ENCODE data around the gene WDR7.
A peak's percentile ranks its signal among the peaks of the same experiment; 100 is the strongest.

The WDR7 gene

DNA sequence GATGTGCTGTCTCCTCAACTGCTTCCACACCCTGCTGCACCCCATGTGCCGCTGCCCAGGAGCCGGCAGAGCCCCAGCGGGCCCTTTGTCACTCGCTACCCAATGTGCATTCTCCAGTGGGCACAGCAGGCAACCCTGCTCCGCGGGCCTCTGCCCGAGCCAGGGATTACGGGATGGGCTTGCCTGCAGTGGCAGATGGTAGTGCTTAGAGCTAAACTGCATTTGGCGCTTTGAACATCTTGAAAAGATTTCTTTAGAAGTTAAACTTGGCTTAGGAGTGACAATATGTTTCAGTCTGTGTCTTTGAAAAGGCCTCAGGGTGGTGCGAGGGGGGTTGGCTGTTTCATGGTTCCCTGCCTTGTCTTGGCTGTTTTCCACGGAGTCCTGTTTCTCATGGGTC lies 411.7 kb downstream of the WDR7 start:
- Mint-ChIP-seq H3K4me1 (peaks cover 6% of the 10 kb centered on the region), H3K36me3 (no peaks in the 10 kb centered on the region), H3K27me3 (peaks cover 32% of the 10 kb centered on the region), H3K27ac (no peak overlapping the region), H3K9me3 (no peaks in the 10 kb centered on the region), H3K4me3 (no peak overlapping the region)
- no peak for ATAC-seq

DNA sequence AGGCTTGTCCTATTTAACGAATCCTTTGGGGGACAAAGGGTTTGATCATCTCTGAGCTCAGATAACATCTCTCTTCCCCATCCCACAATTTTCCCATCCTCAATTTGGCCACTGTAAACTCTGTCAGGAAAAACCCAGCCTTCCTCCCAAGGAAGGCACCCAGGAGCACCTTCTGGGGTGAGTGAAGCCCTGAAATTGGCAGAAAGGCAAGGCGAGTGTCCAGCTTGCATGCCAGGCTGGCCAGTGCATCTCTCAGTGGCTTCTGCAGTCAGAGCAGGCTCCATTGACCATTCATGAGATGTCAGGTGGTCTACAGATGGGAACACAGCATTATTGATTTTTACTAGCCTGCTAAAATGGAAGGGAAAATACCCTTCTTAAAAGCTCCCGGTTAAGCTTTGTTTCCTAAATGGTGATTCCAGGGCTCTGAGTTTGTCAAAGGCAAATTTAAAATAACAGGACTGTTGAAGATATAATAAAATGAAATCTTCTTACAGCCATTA lies 412.5 kb downstream of the WDR7 start:
- Mint-ChIP-seq H3K36me3 (no peaks in the 10 kb centered on the region), H3K4me1 (no peaks in the 10 kb centered on the region), H3K9me3 (no peaks in the 10 kb centered on the region), H3K4me3 (no peak overlapping the region), H3K27ac (no peak overlapping the region), H3K27me3 (peaks cover 24% of the 10 kb centered on the region)
- no peak for ATAC-seq

DNA sequence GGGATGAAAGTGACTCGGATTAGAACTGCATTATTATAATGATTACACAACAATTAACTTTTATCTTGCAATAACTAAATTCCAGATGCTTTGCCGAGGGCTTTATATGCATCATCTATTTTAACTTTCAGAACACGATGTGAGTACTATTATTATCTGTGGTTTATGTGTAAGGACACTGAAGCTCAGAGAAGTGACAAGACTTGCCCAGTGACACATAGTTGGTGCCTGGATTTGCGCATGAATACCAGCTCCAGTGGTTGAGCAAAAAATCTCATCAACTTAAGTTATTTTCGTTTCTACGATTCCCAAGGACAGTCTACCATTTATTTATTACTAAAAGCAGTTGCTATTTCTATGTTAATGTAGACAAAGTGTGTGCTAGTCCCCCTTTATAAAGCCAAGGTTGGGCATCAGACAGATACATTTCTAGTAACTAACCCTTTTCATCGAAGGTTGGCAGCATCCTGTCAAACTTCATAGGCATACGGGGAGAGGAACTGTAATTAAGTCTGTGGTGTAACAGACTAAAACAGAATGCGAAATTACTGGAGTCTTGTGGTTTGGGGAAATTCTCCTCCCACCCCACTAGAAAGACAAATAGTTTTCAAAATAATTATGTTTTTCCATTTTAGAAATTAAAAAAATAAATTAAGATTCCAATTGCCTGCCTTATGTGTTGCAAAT lies 422.5 kb downstream of the WDR7 start:
- H3K9me3 Mint-ChIP-seq: peaks cover 12% of the 10 kb centered on the region
- H3K27me3 Mint-ChIP-seq: peaks cover 30% of the 10 kb centered on the region
- ATAC-seq: no peak
- no peaks in the 10 kb centered on the region for H3K36me3 Mint-ChIP-seq
- no peak overlapping the region for H3K4me3 Mint-ChIP-seq
- peaks cover 16% of the 10 kb centered on the region for H3K4me1 Mint-ChIP-seq
- no peak overlapping the region for H3K27ac Mint-ChIP-seq

DNA sequence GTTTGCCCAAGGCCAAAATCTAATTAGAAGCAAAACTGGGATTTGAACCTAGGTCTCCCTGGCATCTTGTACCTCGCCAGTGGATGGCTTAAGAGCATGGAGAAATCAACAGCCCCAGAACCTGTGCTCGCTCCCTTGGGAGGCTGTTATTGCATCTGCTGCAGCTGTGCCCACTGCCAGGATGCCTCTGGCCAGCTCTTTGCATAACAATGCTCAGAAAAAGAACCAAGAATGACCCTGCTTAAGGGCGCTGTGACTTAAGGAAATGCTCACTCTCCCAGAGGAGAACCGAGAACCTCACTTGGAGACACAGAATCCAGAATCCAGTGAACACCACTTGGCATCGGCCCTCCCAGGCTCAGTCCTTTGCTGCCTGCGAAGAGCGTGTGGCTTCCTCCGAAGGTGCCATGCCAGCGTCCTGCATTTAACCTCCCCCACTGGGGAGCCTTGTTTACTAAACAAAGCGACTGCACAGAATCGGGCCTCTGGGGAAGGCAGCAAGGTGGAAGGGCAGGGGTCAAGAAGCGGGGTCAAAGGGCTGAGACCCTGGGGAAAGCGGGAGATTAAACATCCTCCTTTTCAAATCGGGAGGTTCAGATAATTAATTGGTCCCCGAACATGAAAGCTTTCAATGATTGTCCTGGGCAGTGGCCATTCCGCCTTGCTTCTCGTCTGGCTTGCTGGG lies 424.7 kb downstream of the WDR7 start:
- Mint-ChIP-seq H3K4me3 (no peak overlapping the region), H3K27me3 (peaks cover 47% of the 10 kb centered on the region), H3K27ac (no peak overlapping the region), H3K4me1 (peaks cover 16% of the 10 kb centered on the region), H3K36me3 (no peaks in the 10 kb centered on the region), H3K9me3 (peaks cover 16% of the 10 kb centered on the region)
- ATAC-seq: no peak

DNA sequence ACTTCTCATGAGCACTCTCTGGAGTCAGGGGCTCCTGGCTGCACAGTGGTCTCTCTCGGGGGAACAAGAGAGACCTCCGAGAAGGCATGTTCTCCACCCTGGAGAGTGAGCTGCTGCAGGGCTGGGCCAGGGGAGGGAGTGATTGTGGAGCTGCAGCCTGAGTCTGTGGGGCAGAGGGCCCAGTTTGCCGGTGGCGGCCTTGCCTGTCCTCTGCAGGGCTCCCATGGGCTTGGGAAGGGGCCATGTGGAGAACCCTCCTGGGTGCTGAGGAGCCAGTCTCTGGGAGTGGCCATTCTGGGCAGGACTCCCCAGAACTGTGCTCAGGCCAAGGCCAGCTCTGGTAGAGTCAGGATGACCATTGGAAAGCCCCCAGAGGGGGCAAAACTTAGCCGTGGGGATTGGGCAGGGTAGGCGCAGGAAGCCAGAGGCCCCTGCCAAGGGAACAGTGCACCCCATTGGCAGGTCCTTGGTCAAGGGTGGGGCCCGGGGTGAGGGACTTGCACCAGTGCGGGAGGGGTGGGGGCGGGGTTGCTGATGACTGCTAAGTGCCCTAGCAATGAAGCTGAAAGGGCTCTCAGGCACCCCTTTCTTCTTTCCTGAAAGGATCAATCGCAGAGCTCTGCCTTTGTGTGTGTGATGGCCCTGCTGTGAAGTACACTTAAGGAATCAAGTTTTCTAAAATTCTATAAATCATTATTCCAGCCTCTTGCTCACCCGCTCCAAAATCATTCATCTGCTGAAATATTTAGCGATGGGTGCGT lies 426.0 kb downstream of the WDR7 start:
- H3K4me3 Mint-ChIP-seq: no peak overlapping the region
- H3K9me3 Mint-ChIP-seq: peaks cover 13% of the 10 kb centered on the region
- H3K36me3 Mint-ChIP-seq: no peaks in the 10 kb centered on the region
- no peak overlapping the region for H3K27ac Mint-ChIP-seq
- no peak for ATAC-seq
- peaks cover 61% of the 10 kb centered on the region for H3K27me3 Mint-ChIP-seq
- H3K4me1 Mint-ChIP-seq: peaks cover 16% of the 10 kb centered on the region

DNA sequence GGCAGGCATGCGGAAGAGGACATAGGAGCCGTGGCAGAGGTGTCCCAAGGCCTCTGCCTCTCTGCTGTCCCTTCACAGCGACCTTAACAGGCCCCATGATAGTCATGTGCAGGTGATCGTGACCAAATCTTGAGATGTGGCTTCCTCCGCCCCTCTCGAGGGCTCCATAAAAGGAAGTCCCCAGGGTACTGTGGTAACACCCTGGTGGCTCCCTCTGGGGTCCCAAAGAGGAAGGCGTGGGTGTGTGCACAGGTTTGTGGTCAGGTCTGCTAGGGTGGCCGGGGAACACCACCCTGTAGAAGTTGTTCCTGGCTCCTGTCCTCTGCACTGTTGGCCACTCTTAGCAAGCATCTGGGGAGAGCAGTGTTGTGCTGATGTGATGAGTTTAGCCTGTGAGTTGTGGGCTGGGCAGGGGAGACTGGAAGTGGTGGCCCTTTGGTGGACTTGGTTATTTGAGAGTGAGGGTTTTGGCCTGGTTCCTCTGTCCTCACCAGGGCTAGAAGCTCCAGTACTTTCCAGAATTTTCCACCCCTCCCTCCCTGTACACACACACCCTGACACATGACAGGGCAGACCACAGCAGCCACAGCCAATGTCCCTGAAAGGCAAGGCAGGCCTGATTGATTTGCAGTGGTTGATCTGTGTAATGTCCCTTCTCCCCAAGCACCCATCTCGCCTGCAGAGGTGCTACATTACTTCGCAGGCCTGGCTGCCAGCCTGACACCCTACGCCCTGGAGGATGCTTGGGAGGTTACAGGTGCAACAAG lies 426.8 kb downstream of the WDR7 start:
- Mint-ChIP-seq H3K27me3 (peaks cover 69% of the 10 kb centered on the region), H3K4me3 (no peak overlapping the region), H3K4me1 (peaks cover 16% of the 10 kb centered on the region), H3K9me3 (peaks cover 14% of the 10 kb centered on the region), H3K27ac (no peak overlapping the region), H3K36me3 (no peaks in the 10 kb centered on the region)
- peak; percentile 96 for ATAC-seq

DNA sequence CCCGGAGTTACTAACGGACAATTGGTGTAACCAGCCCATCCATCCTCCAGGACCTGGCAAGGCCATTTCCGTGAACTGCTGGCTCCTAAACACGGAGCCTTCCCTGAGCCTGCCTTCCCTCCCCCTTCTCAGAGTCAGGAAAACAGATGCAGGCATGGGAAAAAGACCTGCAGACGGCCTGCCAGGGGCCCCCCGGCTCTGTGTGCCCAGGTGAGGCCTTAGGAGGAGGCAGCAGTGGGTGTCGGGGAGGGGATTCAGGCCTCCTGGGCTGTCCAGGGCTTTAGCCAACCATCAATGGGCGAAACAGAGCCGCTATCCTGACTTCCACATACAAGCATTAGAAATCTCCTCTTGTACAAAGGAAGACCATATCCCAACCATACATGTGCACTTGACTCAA lies 427.5 kb downstream of the WDR7 start:
- ATAC-seq: no peak
- peaks cover 14% of the 10 kb centered on the region for H3K9me3 Mint-ChIP-seq

DNA sequence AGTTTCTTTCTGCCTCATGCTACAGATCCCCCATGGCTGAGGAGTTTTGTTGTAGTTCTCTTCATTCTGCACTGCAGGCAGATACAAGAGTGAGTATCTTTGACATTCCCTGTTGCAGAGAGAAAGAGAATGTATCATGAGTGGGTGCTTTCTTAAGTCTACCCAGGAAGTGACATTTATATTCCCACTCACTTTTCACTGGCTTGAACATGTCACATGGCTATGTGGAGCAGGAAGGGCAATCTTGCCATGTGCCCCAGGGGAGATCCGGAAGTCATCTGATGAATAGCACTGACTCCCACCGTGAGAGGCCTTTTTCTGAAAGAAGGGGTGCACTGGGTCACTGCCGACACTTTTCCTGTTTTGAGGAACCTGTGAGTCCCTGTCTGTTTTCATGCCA lies 429.3 kb downstream of the WDR7 start:
- no peak overlapping the region for H3K27ac Mint-ChIP-seq

More for the DNA sequence above, 427.5 kb downstream of the WDR7 start:
- no peak overlapping the region for H3K4me3 Mint-ChIP-seq
- H3K27me3 Mint-ChIP-seq: peaks cover 75% of the 10 kb centered on the region
- H3K36me3 Mint-ChIP-seq: no peaks in the 10 kb centered on the region
- H3K4me1 Mint-ChIP-seq: peaks cover 16% of the 10 kb centered on the region
- no peak overlapping the region for H3K27ac Mint-ChIP-seq

DNA sequence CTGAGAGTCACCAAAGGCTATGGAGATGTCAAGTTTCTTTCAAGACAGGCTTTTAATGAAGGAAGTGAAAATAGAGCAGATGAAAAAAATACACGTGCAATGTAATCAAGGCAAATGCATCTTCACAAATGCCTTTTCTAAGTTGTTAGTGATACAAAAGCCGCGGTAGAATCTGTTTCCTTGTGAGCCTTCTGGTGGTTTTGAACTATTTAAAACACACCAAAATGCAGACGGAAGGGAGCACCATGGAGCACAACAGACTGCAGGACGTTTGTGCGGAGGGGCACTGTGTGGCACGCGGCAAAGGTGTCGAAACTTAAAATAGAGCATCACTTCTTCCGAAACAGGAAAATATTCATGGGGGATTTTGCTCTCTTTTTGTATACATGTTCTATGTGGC lies 430.7 kb downstream of the WDR7 start:
- Mint-ChIP-seq H3K4me1 (peaks cover 32% of the 10 kb centered on the region), H3K27me3 (peaks cover 78% of the 10 kb centered on the region), H3K9me3 (peaks cover 25% of the 10 kb centered on the region), H3K36me3 (no peaks in the 10 kb centered on the region), H3K4me3 (no peak overlapping the region), H3K27ac (no peak overlapping the region)
- ATAC-seq: no peak

More for the DNA sequence above, 429.3 kb downstream of the WDR7 start:
- Mint-ChIP-seq H3K27me3 (peaks cover 79% of the 10 kb centered on the region), H3K9me3 (peaks cover 25% of the 10 kb centered on the region), H3K4me1 (peaks cover 33% of the 10 kb centered on the region), H3K4me3 (no peak overlapping the region), H3K36me3 (no peaks in the 10 kb centered on the region)
- ATAC-seq: no peak

DNA sequence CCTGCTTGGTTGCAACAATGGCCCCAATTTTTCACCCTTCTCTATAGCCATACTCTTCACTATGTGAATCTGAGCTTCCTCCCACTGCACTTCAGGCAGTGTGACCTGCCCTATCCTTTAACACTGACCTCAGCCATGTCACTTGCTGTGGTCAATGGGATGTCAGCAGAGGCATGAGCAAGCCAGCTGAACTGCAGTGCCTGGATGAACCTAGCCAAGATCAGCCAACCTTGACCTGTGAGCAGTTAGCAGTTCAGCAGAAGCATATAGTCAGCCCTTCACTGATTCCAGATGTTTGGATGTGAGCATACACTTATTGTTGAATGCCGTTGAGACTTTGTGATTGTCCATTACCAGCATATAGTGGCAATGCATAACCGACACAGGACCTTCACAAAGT lies 432.3 kb downstream of the WDR7 start:
- ATAC-seq: no peak
- Mint-ChIP-seq H3K27me3 (peaks cover 93% of the 10 kb centered on the region), H3K36me3 (no peaks in the 10 kb centered on the region), H3K27ac (no peak overlapping the region), H3K4me3 (no peak overlapping the region), H3K4me1 (peaks cover 16% of the 10 kb centered on the region), H3K9me3 (peaks cover 25% of the 10 kb centered on the region)

DNA sequence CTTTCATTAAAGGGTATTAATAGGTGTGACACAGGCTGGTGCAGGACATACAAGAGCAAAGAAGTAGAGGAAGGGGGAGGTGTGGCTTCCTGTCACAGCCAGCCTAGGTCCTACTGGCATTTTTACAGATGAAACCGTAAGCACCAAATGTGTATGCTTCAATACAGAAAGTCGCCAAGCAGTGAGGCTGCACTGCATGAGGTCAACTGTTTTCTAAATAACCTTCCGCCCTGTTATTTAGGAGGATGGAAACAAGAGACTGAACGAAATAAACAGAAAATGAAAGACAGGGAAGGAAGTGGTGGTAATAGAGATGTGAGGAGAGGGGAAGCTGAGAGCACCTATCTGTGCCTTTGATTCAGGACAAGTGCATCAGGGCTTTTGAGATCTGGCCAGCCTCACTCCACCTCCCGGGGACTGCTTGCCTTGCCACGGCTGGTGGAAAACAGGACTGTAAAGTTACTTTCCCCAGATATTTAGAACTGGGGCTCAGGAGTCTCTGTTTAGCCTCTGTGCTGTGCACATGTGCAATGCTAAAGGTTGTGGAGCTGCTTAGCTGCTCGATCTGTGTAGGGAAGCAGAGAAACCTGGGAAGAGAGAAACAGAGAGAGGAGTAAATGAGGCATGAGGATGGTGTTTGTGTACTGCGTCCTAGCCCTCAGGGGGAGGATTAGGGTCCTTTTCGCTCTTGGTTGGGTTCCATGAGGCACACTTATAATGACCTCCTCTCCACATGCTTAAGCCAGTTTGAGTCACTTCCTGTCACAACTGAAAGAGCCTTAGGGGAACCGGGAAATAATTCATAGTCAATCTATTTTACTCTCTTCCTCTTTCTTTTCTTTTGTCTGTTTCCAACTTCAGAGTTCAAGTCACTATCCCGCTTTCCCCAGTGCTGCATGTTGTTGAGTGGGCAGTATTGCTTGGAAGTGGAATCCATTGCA lies 433.4 kb downstream of the WDR7 start:
- Mint-ChIP-seq H3K27ac (no peak overlapping the region), H3K4me1 (peaks cover 16% of the 10 kb centered on the region), H3K36me3 (no peaks in the 10 kb centered on the region), H3K9me3 (peaks cover 22% of the 10 kb centered on the region), H3K27me3 (peaks cover 92% of the 10 kb centered on the region), H3K4me3 (no peak overlapping the region)
- ATAC-seq: peak; percentile 83

DNA sequence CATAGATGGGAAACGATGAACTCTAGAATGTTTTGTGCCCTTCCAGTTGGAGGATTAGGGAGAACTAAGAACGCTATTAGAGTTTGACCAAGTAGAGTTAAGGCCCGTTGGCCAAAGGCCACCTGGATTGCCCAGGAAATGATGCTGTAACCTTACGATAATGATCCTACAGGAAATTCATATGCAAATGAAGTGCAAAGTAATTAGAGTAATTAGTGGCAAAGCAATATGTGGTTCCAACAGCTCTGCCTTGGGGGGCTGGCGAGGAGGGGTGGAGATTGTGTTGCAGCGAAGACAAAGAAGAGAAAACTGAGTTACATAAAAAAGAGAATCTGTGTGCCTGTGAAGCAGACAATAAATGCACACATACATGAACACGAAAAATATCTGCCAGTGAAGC lies 434.2 kb downstream of the WDR7 start:
- Mint-ChIP-seq H3K27me3 (peaks cover 93% of the 10 kb centered on the region), H3K4me3 (no peak overlapping the region), H3K36me3 (no peaks in the 10 kb centered on the region), H3K4me1 (peaks cover 16% of the 10 kb centered on the region), H3K9me3 (peaks cover 22% of the 10 kb centered on the region), H3K27ac (no peak overlapping the region)
- no peak for ATAC-seq

DNA sequence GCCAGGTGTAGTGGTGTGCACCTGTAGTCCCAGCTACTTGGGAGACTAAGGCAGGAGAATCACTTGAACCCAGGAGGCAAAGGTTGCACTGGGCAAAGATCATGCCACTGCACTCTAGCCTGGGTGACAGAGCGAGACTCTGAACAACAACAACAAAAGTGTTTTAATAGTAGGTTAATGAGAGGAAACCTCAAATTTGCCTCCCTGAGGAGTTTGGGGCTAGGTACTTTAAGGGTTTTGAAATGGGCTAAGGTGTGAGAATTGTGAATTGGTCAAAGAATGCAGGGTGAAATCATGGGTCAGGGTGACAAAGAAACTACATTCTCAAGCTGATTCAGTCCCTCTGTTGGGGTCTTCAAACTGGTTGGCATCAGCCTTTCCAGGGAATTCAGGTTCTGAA lies 435.0 kb downstream of the WDR7 start:
- no peak for ATAC-seq
- Mint-ChIP-seq H3K4me3 (no peak overlapping the region), H3K36me3 (no peaks in the 10 kb centered on the region), H3K27me3 (peaks cover 89% of the 10 kb centered on the region), H3K27ac (no peak overlapping the region), H3K4me1 (peaks cover 16% of the 10 kb centered on the region), H3K9me3 (peaks cover 19% of the 10 kb centered on the region)

Measured in stimulated activated memory B cell treated with anti-CD40 and anti-IgM and Interleukin-4, amounts not matched to agents 10 μg/mL and 1 μg/mL and 100 μg/mL, for 72 hours (primary cell).